NCI-H460 (cell line): ENCODE results near the gene AKT1. TPM values are rescaled to one million over a fixed set of nuclear protein-coding genes. Genes with fewer than 3 reads are reported as not detected.

Experiments
- DNase-seq: peaks from one replicate; pipeline ENCODE4 v3.0.0-alpha.2; 2016; ENCODE audit warnings: low read depth; ENCODE audit errors: extremely low read depth
- total RNA-seq: library from RNA; depleted of rRNA; stranded (reverse); fragments of >200 nt; shearing (Covaris generic); gene quantifications from 2 replicates; pipeline ENCODE4 v1.2.3, GENCODE V29; 2014

AKT1 gene
- total RNA-seq, 1 experiment from 2014 or later: 83.9 TPM

DNA sequence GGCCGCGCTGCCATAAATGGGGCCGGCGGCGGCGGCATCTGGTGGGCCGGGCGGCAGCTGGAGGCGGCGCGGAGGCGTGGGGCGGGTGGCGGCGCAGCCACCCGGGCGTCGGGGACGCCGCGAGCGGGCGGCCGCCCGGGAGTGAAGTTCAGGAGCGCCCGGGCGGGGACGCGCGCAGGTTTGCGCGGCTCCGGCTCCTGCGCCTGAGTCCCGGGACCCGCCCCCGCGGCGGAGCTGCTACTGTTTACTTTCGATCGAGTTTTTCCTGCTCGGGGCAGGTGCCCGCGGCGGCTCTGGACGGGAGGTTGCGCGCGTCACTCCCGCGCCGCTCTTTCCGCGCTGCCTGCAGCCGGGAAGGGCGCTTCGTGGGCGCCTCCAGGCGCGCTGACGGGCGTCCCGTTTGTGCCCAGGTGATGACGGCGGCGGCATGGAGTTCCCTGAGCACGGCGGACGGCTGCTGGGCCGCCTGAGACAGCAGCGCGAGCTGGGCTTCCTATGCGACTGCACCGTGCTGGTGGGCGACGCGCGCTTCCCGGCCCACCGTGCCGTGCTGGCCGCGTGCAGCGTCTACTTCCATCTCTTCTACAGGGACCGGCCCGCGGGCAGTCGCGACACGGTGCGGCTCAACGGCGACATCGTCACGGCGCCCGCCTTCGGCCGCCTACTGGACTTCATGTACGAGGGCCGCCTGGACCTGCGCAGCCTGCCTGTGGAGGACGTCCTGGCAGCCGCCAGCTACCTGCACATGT is 5.4 kb upstream of the AKT1 start, which contains the start of gene ZBTB42:
Gene ZBTB42 (plus strand): TSS at position 331 of the 749 bp plus-strand sequence. CDS start 97 bp downstream, at position 428.
- peak; percentile 34 for DNase-seq

DNA sequence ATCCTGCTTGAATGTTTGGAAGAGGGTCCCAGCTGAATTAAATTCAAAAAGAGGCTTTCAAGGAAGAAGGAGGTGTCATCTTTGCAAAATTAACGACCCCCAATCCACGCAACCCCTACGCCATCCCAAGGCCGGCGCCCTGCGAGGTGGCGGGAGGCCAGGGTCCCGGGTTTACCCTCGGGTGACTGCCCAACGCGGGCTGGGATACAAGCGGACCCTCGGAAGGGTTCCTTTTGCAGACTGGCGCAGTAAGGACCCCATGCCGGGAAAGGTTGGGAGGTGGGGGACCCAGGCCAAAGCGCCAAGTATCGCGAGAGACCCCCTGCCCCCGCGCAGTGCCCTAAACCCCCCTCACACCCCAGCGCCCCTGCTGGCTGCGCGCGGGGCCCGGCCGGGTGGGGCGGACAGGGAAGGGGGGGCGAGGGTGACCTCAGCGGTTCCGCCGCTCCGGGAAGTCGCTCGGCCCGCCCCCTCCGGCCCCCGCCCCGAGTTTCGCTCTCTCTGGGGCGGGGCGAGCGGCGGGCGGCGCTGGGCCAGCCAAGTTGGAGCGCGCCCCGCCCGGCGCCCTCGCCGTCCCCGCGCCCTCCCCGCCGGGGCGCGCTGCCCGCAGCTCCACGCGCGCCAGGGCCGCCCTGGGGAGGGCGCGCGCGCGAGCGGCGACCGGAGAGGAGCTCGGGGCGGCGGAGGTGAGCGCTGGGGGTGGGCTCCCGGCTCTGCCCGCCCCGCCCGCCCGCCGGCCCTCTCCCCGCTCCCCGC is 4.6 kb upstream of the AKT1 start:
- peak; percentile 57 for DNase-seq

DNA sequence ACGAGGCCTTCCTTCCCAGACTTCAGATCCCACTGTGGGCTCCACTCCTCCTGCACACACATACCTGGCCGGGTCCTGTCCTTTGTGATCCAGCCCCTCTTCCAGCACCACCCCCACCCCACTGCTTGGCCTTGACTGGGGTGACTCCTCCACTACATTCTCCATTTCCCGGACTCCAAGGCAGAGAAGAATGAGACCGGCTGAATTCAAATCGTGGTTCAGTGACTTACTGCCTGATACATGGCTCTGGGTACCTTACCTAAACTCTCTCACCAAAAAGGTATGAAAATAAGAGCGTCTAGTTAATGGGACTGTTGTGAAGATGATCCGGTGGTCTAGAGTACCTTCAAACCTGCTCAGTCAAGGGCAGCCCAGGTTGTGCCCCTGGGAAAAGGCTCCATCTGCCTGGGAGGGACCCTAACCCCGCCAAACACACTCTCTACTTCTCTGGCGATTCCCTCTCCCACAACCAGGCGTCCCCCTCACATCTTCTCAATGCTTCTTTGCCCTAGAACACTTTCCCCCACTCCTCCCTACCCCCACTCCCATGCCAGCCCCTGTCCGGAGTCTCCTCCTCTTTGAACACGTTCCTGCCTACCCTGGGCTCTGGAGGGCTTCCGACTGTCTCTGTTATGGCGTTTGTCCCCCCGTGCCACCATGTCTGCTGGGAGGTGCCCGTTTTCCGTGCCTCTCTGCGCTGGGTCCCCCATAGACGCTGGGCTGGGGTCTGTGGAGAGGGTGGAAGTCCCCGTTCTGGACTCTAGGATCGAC is 3.9 kb upstream of the AKT1 start:
- no peak for DNase-seq

- DNase-seq: no peak
Observed at GRCh38 chr14:104798300-104799243, 3.0 kb upstream of the AKT1 start.

- no peak for DNase-seq
Observed at GRCh38 chr14:104797115-104798044, 1.8 kb upstream of the AKT1 start.

DNA sequence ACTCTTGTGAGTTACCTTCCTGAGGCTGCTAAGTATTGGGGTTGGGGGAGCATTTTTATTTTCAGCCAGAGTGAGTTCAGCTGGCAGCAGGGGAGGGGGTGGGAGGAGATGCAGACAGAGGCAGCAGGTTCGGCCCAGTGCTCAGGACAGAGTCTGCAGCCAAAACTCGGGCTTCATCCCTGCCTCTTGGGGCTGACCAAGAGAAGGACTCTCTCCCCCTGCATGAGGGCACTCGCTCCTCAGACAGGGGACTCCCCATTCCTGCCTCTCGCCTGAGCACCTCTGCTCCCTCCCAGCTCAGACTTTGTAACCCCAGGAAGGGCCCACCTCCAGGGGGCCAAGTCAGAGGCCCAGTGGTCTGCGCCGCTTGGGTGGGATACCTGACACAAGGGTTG is 1.1 kb upstream of the AKT1 start:
- no peak for DNase-seq

DNA sequence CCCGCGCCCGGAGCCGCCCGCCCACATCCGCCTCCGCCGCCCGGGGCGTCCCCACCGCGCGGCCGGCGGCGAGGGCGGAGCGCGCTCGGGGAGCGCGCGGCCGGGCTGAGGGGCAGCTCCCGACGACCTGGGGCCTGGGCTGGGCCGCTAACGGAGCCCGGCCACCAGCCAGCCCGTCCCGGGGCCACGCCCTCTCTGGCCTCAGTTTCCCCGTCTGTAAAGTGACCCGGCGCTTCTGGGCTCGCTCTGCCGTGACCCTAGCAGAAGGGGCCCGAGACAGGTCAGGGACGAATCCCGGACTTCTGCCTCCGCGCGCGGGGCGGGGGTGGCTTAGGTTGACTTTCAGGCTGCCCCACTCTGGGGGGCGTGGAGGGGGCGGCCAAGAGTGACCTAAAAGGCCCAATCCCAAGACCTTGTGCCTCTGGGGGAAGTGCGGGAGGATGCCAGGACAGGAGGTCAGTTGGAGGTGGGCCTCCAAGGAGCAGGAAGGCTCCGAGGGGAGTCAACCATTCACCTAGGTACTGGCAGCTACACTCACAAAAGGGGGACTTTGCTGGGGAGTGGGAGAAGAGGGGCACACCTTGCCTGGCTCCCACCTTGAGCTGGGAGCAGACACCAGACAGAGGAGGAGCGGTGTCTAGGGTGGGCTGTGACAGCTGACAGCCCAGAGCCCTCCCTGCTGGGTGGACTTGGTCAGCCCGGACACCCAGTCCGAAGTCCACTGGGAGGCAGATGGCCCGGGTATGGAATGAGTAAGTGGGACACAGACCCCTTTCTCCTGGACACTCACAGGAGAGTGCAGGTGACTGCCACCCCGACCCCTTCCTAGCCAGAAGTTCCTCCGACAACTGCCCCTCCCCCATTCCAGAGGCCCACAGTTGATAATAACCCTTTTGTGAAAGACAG is 486 bp upstream of the AKT1 start:
- DNase-seq: peak; percentile 46

GRCh38 chr14:104794631-104794992 is 936 bp downstream of the AKT1 start:
- DNase-seq: no peak

DNA sequence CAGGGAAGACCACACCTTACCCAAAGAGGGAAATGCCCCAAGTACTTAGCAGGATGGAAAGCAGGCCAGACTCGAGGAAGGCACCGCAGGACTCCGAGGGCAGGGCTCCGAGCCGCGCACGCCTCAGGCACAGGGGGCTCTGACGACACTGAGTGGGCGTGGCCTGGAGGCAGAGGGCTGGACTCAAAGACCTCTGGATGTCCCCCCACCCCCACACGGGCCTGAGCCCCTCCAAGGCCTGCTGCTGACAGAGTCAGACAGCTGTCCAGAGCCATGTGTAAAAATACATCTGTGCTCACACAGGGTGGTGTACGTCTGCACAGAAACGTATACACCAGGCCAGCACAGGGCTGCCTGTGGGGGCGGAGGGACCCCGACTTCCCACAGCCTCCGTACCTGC is 1.4 kb downstream of the AKT1 start:
- DNase-seq: peak; percentile 48

DNA sequence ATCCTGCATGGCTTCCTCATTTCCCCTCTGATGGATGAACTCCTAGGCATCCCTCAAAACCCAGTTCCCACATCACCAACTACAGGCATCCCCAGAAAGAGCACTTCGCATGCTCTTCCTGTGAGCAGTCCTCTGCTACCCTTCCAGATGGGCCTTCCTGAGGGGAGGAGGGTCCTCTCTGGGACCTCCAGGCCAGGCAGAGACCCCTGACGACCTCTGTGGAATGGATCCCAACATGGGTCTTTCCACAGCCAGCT is 1.9 kb downstream of the AKT1 start:
- DNase-seq: no peak

GRCh38 chr14:104792945-104793702 is 2.4 kb downstream of the AKT1 start:
- DNase-seq: no peak

DNA sequence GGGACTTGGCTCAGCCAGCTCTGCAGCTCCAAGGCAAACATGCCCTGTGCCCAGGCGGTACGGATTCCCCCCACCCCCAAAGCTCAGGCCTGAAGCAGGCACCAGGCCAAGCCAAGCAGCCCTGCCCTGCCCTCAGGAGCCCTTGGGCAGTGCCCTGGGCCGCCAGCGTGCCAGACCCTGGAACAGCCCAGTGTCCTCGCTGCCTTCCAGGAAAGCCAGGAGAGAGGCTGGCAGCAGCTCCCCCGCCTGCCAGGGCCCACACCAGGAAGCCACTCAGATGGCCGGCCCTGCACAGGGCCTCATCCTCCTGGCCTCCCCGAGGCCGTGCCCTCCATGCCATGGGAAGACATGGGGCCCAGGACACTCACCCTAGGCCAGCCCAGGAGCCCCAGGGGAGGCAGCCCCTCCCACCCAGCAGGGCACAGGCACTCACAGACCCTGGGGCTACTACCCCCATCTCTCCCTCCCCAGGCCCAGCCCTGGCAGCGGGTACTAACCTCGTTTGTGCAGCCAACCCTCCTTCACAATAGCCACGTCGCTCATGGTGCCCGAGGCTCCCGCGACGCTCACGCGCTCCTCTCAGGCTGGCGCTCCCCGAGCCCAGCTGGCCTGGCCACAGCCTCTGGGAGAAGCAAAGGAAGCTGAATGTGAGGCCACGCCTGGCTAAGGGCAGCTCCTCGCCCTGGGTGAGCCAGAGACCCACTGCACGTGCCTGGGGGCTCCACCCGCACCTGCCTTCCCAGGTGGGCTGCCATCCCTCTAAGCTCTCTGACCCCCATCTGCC is 3.3 kb downstream of the AKT1 start:
- DNase-seq: no peak

- no peak for DNase-seq
Observed at GRCh38 chr14:104791425-104791824, 4.1 kb downstream of the AKT1 start.

GRCh38 chr14:104789752-104790743 is 5.5 kb downstream of the AKT1 start:
- no peak for DNase-seq

- DNase-seq: no peak
Observed at GRCh38 chr14:104788873-104789663, 6.5 kb downstream of the AKT1 start.
